Endothelial cell of umbilical vein (primary cell): ENCODE results near the gene SLC39A11. TPM values are rescaled to one million over a fixed set of nuclear protein-coding genes. Genes with fewer than 3 reads are reported as not detected.

Source experiments
- BruUV-seq: library from RNA; stranded (reverse); fragments of 400-500 nt; replicated peaks from 2 replicates; lab custom pipeline; 2021; lab: Mats Ljungman, UMichigan
- CTCF ChIA-PET: fragments of 300-600, 350-600 bp; sonication (Branson Sonifier 250); formaldehyde crosslinking; loops from one replicate; lab custom pipeline; 2021; ENCODE audit warnings: antibody characterized with exemption, inconsistent platforms; lab: Charles Lee
- POLR2A ChIA-PET: fragments of 300-600, 350-600 bp; sonication (Branson Sonifier 250); formaldehyde crosslinking; loops from one replicate; lab custom pipeline; 2021; ENCODE audit warnings: antibody characterized with exemption, inconsistent platforms; lab: Charles Lee
- DNase-seq: peaks from one replicate; pipeline ENCODE4 v3.0.0-alpha.2; 2011; ENCODE audit warnings: low read depth, low spot score
- FAIRE-seq: peaks from 2 replicates; lab custom pipeline; 2011; peaks lifted over from hg19 to GRCh38; lab: Jason Lieb, UNC
- H2AFZ ChIP-seq: 2 replicates; pipeline ENCODE4 v1.6.0; 2012; ENCODE audit warnings: low read depth, low read length, control low read depth, inconsistent platforms
- H3K27ac ChIP-seq: 2 replicates; pipeline ENCODE4 v1.5.1; 2011; ENCODE audit warnings: low read depth, mild to moderate bottlenecking, control low read depth, low read length, moderate library complexity; ENCODE audit not compliant: insufficient read depth
- H3K27me3 ChIP-seq, 2 experiments: 2 replicates each; pipeline versions ENCODE4 v1.6.0 to v1.6.1; 2011; ENCODE audit warnings: low read length in 2 of 2, mixed read lengths in 1 of 2; ENCODE audit not compliant: control insufficient read depth in 2 of 2, insufficient read depth in 2 of 2
- H3K36me3 ChIP-seq, 2 experiments: 2 replicates in 1 of 2; 3 replicates in 1 of 2; pipeline ENCODE4 v1.5.1; 2011; ENCODE audit warnings: low read length in 2 of 2, mild to moderate bottlenecking in 1 of 2, moderate library complexity in 1 of 2; ENCODE audit not compliant: control insufficient read depth in 2 of 2, insufficient read depth in 2 of 2; ENCODE audit errors: extremely low read depth in 1 of 2
- H3K4me1 ChIP-seq: 3 replicates; pipeline ENCODE4 v1.5.1; 2011; ENCODE audit warnings: mild to moderate bottlenecking, low read length; ENCODE audit not compliant: control insufficient read depth, insufficient read depth; ENCODE audit errors: extremely low read depth
- H3K4me2 ChIP-seq: 2 replicates; pipeline ENCODE4 v1.6.1; 2011; ENCODE audit warnings: low read length, control low read depth, mixed read lengths; ENCODE audit not compliant: insufficient read depth
- H3K4me3 ChIP-seq, 3 experiments: fragments of 200-600 bp in 1 of 3; sonication (generic), shearing (Covaris generic) in 1 of 3; replicated peaks in 1 of 3; 2 replicates each; pipeline ENCODE4 v1.5.1; 2011 to 2016; ENCODE audit warnings: control low read depth in 3 of 3, low read length in 3 of 3, mild to moderate bottlenecking in 2 of 3, inconsistent platforms in 1 of 3, low read depth in 1 of 3, moderate library complexity in 1 of 3; ENCODE audit not compliant: insufficient read depth in 1 of 3
- H3K79me2 ChIP-seq: 2 replicates; pipeline ENCODE4 v1.6.0; 2012; ENCODE audit warnings: low read length, inconsistent platforms; ENCODE audit not compliant: control insufficient read depth, insufficient read depth
- H3K9ac ChIP-seq: replicated peaks from 2 replicates; pipeline ENCODE3; 2011; ENCODE audit warnings: low read length, control low read depth; ENCODE audit not compliant: insufficient read depth; ENCODE audit errors: extremely low read depth
- H3K9me1 ChIP-seq: replicated peaks from 3 replicates; pipeline ENCODE4 v1.6.0; 2011; ENCODE audit warnings: mild to moderate bottlenecking, low read length; ENCODE audit not compliant: control insufficient read depth, insufficient read depth; ENCODE audit errors: extremely low read depth
- H3K9me3 ChIP-seq: replicated peaks from 2 replicates; pipeline ENCODE4 v1.5.1; 2012; ENCODE audit warnings: low read length, inconsistent platforms; ENCODE audit not compliant: control insufficient read depth, insufficient read depth
- H4K20me1 ChIP-seq: replicated peaks from 2 replicates; pipeline ENCODE3; 2011; ENCODE audit warnings: mild to moderate bottlenecking, low read length; ENCODE audit not compliant: control insufficient read depth, insufficient read depth; ENCODE audit errors: extremely low read depth
- EZH2 ChIP-seq: IDR thresholded peaks from 2 replicates; pipeline ENCODE4 v1.6.1; 2012; ENCODE audit warnings: borderline replicate concordance, low read depth, mild to moderate bottlenecking, moderate library complexity, low read length, inconsistent platforms; ENCODE audit not compliant: severe bottlenecking
- FOS ChIP-seq: IDR thresholded peaks from 2 replicates; pipeline ENCODE4 v1.6.1; 2011; ENCODE audit warnings: mild to moderate bottlenecking, low read length, moderate library complexity, borderline replicate concordance; ENCODE audit not compliant: insufficient read depth
- GATA2 ChIP-seq: IDR thresholded peaks from 2 replicates; pipeline ENCODE4 v1.7.0; 2011; ENCODE audit warnings: low read depth, mild to moderate bottlenecking, moderate library complexity, mixed read lengths, low read length; ENCODE audit not compliant: insufficient read length, insufficient read depth
- JUN ChIP-seq: IDR thresholded peaks from 2 replicates; pipeline ENCODE4 v1.6.1; 2011; ENCODE audit warnings: borderline replicate concordance, low read depth; ENCODE audit not compliant: insufficient read length, insufficient read depth
- MYC ChIP-seq: IDR thresholded peaks from one replicate; pipeline ENCODE4 v1.6.1; 2011; ENCODE audit warnings: mild to moderate bottlenecking, low read depth, low read length
- POLR2A ChIP-seq: IDR thresholded peaks from 2 replicates; pipeline ENCODE4 v1.6.1; 2012; ENCODE audit warnings: low read depth, mild to moderate bottlenecking, control low read depth, low read length
- POLR2AphosphoS5 ChIP-seq: IDR thresholded peaks from 2 replicates; pipeline ENCODE4 v1.6.1; 2012; ENCODE audit warnings: low read depth, mild to moderate bottlenecking, control low read depth, low read length, moderate library complexity; ENCODE audit not compliant: insufficient read depth
- dilution Hi-C: fragments of 300-500 bp; cut with MboI; formaldehyde crosslinking; loops from one replicate; pipeline ENCODE4 v1.15.0; 2019; ENCODE audit warnings: low sequenced_read_pairs; ENCODE audit not compliant: extremely low pct_ligation_motif_present
- intact Hi-C: fragments of 100-400 bp; cut with micrococcal nuclease; formaldehyde crosslinking; loops from one replicate; pipeline ENCODE4 v1.10.0; 2022
- polyA plus RNA-seq, 4 experiments: library from polyadenylated mRNA; depleted of rRNA in 3 of 4; stranded (reverse) in 3 of 4; unstranded in 1 of 4; fragments of >200 nt; gene quantifications; 2 replicates each; pipeline versions ENCODE4 v1.2.1 to v1.2.3, GENCODE V29; 2011 to 2012; ENCODE audit warnings: missing spikeins in 1 of 4
- total RNA-seq: library from RNA; stranded (reverse); gene quantifications from 2 replicates; pipeline ENCODE4 v1.2.3, GENCODE V29; 2021
- TF ChIP-seq, protein P1 (sequence below): IDR thresholded peaks from 2 replicates; pipeline ENCODE4 v1.6.1; 2011; ENCODE audit not compliant: insufficient read depth, insufficient read length
- TF ChIP-seq, protein P2 (sequence below), 2 donors: IDR thresholded peaks; 1 replicate in 1 of 2; 2 replicates in 1 of 2; pipeline ENCODE4 v1.5.1; 2011; ENCODE audit warnings: low read length in 2 of 2, mild to moderate bottlenecking in 2 of 2, moderate library complexity in 2 of 2, control low read depth in 1 of 2, inconsistent platforms in 1 of 2, low read depth in 1 of 2; ENCODE audit not compliant: insufficient read depth in 1 of 2; ENCODE audit errors: extremely low read depth in 1 of 2

SLC39A11 gene
- total and polyA plus RNA-seq, 2 donors (not counting 3 experiments of a cell fraction or from before 2014, with no cell fraction given), result 8.1 to 11.9 TPM

GRCh38 chr17:72642720-72643119 is 449.8 kb downstream of the SLC39A11 start:
- no TSS peak for BruUV-seq
- no peak overlapping the region for H3K4me2 ChIP-seq
- FAIRE-seq (no peak), DNase-seq (no peak)
- TF ChIP-seq, protein P1, sequence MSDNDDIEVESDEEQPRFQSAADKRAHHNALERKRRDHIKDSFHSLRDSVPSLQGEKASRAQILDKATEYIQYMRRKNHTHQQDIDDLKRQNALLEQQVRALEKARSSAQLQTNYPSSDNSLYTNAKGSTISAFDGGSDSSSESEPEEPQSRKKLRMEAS, result no peak
- TF ChIP-seq EZH2, result no peak
- no peak for TF ChIP-seq JUN
- TF ChIP-seq, protein P2, sequence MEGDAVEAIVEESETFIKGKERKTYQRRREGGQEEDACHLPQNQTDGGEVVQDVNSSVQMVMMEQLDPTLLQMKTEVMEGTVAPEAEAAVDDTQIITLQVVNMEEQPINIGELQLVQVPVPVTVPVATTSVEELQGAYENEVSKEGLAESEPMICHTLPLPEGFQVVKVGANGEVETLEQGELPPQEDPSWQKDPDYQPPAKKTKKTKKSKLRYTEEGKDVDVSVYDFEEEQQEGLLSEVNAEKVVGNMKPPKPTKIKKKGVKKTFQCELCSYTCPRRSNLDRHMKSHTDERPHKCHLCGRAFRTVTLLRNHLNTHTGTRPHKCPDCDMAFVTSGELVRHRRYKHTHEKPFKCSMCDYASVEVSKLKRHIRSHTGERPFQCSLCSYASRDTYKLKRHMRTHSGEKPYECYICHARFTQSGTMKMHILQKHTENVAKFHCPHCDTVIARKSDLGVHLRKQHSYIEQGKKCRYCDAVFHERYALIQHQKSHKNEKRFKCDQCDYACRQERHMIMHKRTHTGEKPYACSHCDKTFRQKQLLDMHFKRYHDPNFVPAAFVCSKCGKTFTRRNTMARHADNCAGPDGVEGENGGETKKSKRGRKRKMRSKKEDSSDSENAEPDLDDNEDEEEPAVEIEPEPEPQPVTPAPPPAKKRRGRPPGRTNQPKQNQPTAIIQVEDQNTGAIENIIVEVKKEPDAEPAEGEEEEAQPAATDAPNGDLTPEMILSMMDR (IDR thresholded peaks at IDR 0.05; ENCODE audit: extremely low read depth in 1 of 2, insufficient read depth in 1 of 2, low read depth in 1 of 2, low read length in 2 of 2), result no peak
- TF ChIP-seq MYC, result no peak
- no peak for TF ChIP-seq FOS
- no peak for TF ChIP-seq POLR2AphosphoS5
- TF ChIP-seq POLR2A, result no peak
- no peak for TF ChIP-seq GATA2
- dilution Hi-C loops, result no loop called here
- ChIA-PET CTCF (no interaction called here), POLR2A (no interaction called here)
- H3K36me3 ChIP-seq, result no peaks in the 10 kb centered on the region
- H3K4me1 ChIP-seq, result no peaks in the 10 kb centered on the region
- no peak overlapping the region for H3K27ac ChIP-seq
- no peaks in the 10 kb centered on the region for H3K9me3 ChIP-seq
- H2AFZ ChIP-seq, result no peak overlapping the region
- no peak overlapping the region for H3K9ac ChIP-seq
- no peaks in the 10 kb centered on the region for H3K9me1 ChIP-seq
- no peaks in the 10 kb centered on the region for H4K20me1 ChIP-seq
- H3K27me3 ChIP-seq, result no peaks in the 10 kb centered on the region
- H3K4me3 ChIP-seq, result no peak overlapping the region
- intact Hi-C loops, result no loop called here
- no peaks in the 10 kb centered on the region for H3K79me2 ChIP-seq
